CD14-positive monocyte (primary cell): Measurements from ENCODE around the gene ERC1. TPM values are rescaled to one million over a fixed set of nuclear protein-coding genes. Genes with fewer than 3 reads are reported as not detected.

Experiments
- DNase-seq, 3 donors: peaks; one replicate each; pipeline ENCODE4 v3.0.0-alpha.2; 2011 to 2022
- H2AFZ ChIP-seq: 2 replicates; pipeline ENCODE4 v1.6.0; 2012; ENCODE audit warnings: mild to moderate bottlenecking, low read depth, low read length, inconsistent platforms; ENCODE audit not compliant: insufficient read depth, poor library complexity, severe bottlenecking
- H3K27ac ChIP-seq, 2 donors: 1 replicate in 1 of 2; 2 replicates in 1 of 2; pipeline ENCODE4 v1.5.1; 2012 to 2013; ENCODE audit warnings: low read length in 2 of 2, control low read depth in 1 of 2, inconsistent platforms in 1 of 2, low read depth in 1 of 2, mild to moderate bottlenecking in 1 of 2
- H3K27me3 ChIP-seq, 2 donors: one replicate each; pipeline versions ENCODE4 v1.6.0 to v1.6.1; 2011 to 2013; ENCODE audit warnings: low read length in 2 of 2; ENCODE audit not compliant: control insufficient read depth in 2 of 2, insufficient read depth in 2 of 2
- H3K36me3 ChIP-seq, 2 donors: replicated peaks in 1 of 2; 1 replicate in 1 of 2; 2 replicates in 1 of 2; pipeline versions ENCODE4 v1.5.1 to v1.6.1; 2012 to 2013; ENCODE audit warnings: low read length in 2 of 2, control low read depth in 1 of 2, inconsistent platforms in 1 of 2, mild to moderate bottlenecking in 1 of 2; ENCODE audit not compliant: insufficient read depth in 2 of 2, control insufficient read depth in 1 of 2
- H3K4me1 ChIP-seq, 2 donors: 1 replicate in 1 of 2; 2 replicates in 1 of 2; pipeline versions ENCODE4 v1.5.1 to v1.6.1; 2012 to 2013; ENCODE audit warnings: low read length in 2 of 2, control low read depth in 1 of 2, inconsistent platforms in 1 of 2, mild to moderate bottlenecking in 1 of 2, moderate library complexity in 1 of 2; ENCODE audit not compliant: insufficient read depth in 2 of 2, control insufficient read depth in 1 of 2
- H3K4me2 ChIP-seq: replicated peaks from 2 replicates; pipeline ENCODE3; 2012; ENCODE audit warnings: low read length, moderate library complexity, mild to moderate bottlenecking; ENCODE audit not compliant: poor library complexity, severe bottlenecking; ENCODE audit errors: extremely low read depth
- H3K4me3 ChIP-seq, 3 experiments: fragments of 200-600 bp in 1 of 3; sonication (generic) in 1 of 3; replicated peaks in 1 of 3; 1 replicate in 2 of 3; 2 replicates in 1 of 3; pipeline ENCODE4 v1.5.1; 2011 to 2013; ENCODE audit warnings: low read length in 3 of 3, mild to moderate bottlenecking in 3 of 3, control low read depth in 2 of 3, low read depth in 2 of 3, inconsistent platforms in 1 of 3, moderate library complexity in 1 of 3
- H3K79me2 ChIP-seq: 2 replicates; pipeline ENCODE4 v1.6.0; 2012; ENCODE audit warnings: mild to moderate bottlenecking, control low read depth, inconsistent platforms, low read length, moderate library complexity; ENCODE audit not compliant: insufficient read depth
- H3K9ac ChIP-seq: 2 replicates; pipeline ENCODE4 v1.6.0; 2017; ENCODE audit warnings: low read length, mild to moderate bottlenecking; ENCODE audit not compliant: insufficient read depth, poor library complexity, severe bottlenecking
- H3K9me3 ChIP-seq, 2 donors: replicated peaks in 1 of 2; 1 replicate in 1 of 2; 2 replicates in 1 of 2; pipeline versions ENCODE4 v1.5.1 to v1.6.1; 2012 to 2013; ENCODE audit warnings: low read length in 2 of 2, control low read depth in 1 of 2; ENCODE audit not compliant: control insufficient read depth in 1 of 2, insufficient read depth in 1 of 2
- H4K20me1 ChIP-seq: 2 replicates; pipeline ENCODE4 v1.6.0; 2012; ENCODE audit warnings: mild to moderate bottlenecking, low read length, control low read depth, moderate library complexity; ENCODE audit not compliant: insufficient read depth
- H3K27ac Mint-ChIP-seq, 7 donors: one replicate each; pipeline ENCODE4 v1.8.0; 2020; ENCODE audit warnings: mild to moderate bottlenecking in 7 of 7, mixed read lengths in 7 of 7, moderate library complexity in 6 of 7, inconsistent platforms in 2 of 7
- H3K27me3 Mint-ChIP-seq, 3 donors: one replicate each; pipeline ENCODE4 v1.8.0; 2021 to 2022; ENCODE audit warnings: low read depth in 3 of 3, mild to moderate bottlenecking in 3 of 3, mixed read lengths in 3 of 3, moderate library complexity in 3 of 3, inconsistent platforms in 1 of 3
- H3K36me3 Mint-ChIP-seq, 2 donors: one replicate each; pipeline ENCODE4 v1.8.0; 2020; ENCODE audit warnings: mixed read lengths in 2 of 2, inconsistent platforms in 1 of 2, mild to moderate bottlenecking in 1 of 2
- H3K4me1 Mint-ChIP-seq: one replicate; pipeline ENCODE4 v1.8.0; 2020; ENCODE audit warnings: mild to moderate bottlenecking, mixed read lengths
- H3K4me3 Mint-ChIP-seq, 2 donors: one replicate each; pipeline ENCODE4 v1.8.0; 2020; ENCODE audit warnings: mild to moderate bottlenecking in 2 of 2, mixed read lengths in 2 of 2, moderate library complexity in 1 of 2
- H3K9me3 Mint-ChIP-seq, 7 donors: one replicate each; pipeline ENCODE4 v1.8.0; 2020 to 2022; ENCODE audit warnings: mixed read lengths in 7 of 7, mild to moderate bottlenecking in 6 of 7, moderate library complexity in 6 of 7, inconsistent platforms in 2 of 7
- CTCF ChIP-seq: fragments of 200-600 bp; IDR thresholded peaks from one replicate; pipeline ENCODE4 v1.8.0; 2022; ENCODE audit warnings: antibody characterized with exemption, mild to moderate bottlenecking
- WGBS: methylation state at CpG from one replicate; pipeline ENCODE4 v1.1.5; 2013; ENCODE audit warnings: missing lambda C conversion rate; ENCODE audit not compliant: insufficient coverage; 5-methylcytosine and 5-hydroxymethylcytosine counted together
- intact Hi-C, 2 donors: fragments of 100-400 bp; cut with micrococcal nuclease; formaldehyde crosslinking; loops; one replicate each; pipeline versions ENCODE4 v1.15.0 to v1.15.1; 2023
- polyA plus RNA-seq, 3 donors: library from polyadenylated mRNA; depleted of rRNA in 1 of 3; unstranded in 2 of 3; stranded (reverse) in 1 of 3; fragments of 300-500 nt in 2 of 3; fragments of >200 nt in 1 of 3; fragmentation: Illumina TruSeq in 2 of 3; gene quantifications; 1 replicate in 2 of 3; 2 replicates in 1 of 3; pipeline ENCODE4 v1.2.3, GENCODE V29; 2012 to 2021

ERC1 gene
- polyA plus RNA-seq, 3 donors = 4.0 to 14.3 (median 5.1) TPM

GRCh38 chr12:1226951-1227350 is 235.9 kb downstream of the ERC1 start:
- Mint-ChIP-seq H3K4me3 (peak overlapping the region in 1 of 2 donors; percentile 8), H3K36me3 (peaks cover 17 to 25% of the 10 kb centered on the region in 2 donors), H3K9me3 (peaks cover 0 to 6% (median 0%) of the 10 kb centered on the region in 7 donors), H3K27ac (peak overlapping the region in 6 of 7 donors; percentile 32 to 89 (median 66)), H3K27me3 (no peaks in the 10 kb centered on the region), H3K4me1 (peaks cover 17% of the 10 kb centered on the region)
- Histone ChIP-seq H3K27me3 (no peaks in the 10 kb centered on the region), H3K36me3 (no peaks in the 10 kb centered on the region), H3K4me2 (peak overlapping the region; percentile 11), H3K4me1 (peaks cover 12 to 15% of the 10 kb centered on the region in 2 donors), H3K79me2 (no peaks in the 10 kb centered on the region), H3K9ac (no peak overlapping the region), H2AFZ (no peak overlapping the region), H3K9me3 (no peaks in the 10 kb centered on the region), H3K4me3 (peak overlapping the region in 1 of 3 experiments; percentile 2), H4K20me1 (no peaks in the 10 kb centered on the region), H3K27ac (peak overlapping the region; percentile 46 to 59)
- peak; percentile 30 to 45 (median 41) for DNase-seq
- WGBS = no CpG with 5 or more reads among the region's 3 CpGs
- TF ChIP-seq CTCF = no peak
- intact Hi-C loops = no loop called here

GRCh38 chr12:1234073-1234472 is 243.1 kb downstream of the ERC1 start:
- H3K4me1 Mint-ChIP-seq = no peaks in the 10 kb centered on the region
- H3K9ac ChIP-seq = no peak overlapping the region
- H3K4me2 ChIP-seq = no peak overlapping the region
- H3K27ac Mint-ChIP-seq = no peak overlapping the region
- peaks cover 0 to 9% (median 0%) of the 10 kb centered on the region in 7 donors for H3K9me3 Mint-ChIP-seq
- no peaks in the 10 kb centered on the region for H3K4me1 ChIP-seq
- H3K27me3 Mint-ChIP-seq = no peaks in the 10 kb centered on the region
- WGBS = no CpG with 5 or more reads among the region's 2 CpGs
- H3K27ac ChIP-seq = no peak overlapping the region
- no peak for TF ChIP-seq CTCF
- H3K9me3 ChIP-seq = no peaks in the 10 kb centered on the region
- no peaks in the 10 kb centered on the region for H3K27me3 ChIP-seq
- H3K36me3 Mint-ChIP-seq = peaks cover 35 to 38% of the 10 kb centered on the region in 2 donors
- peaks cover 2 to 18% of the 10 kb centered on the region in 2 donors for H3K36me3 ChIP-seq
- DNase-seq = no peak
- H3K4me3 ChIP-seq = no peak overlapping the region
- H3K79me2 ChIP-seq = no peaks in the 10 kb centered on the region
- intact Hi-C loops = no loop called here
- H4K20me1 ChIP-seq = no peaks in the 10 kb centered on the region
- H2AFZ ChIP-seq = no peak overlapping the region
- no peak overlapping the region for H3K4me3 Mint-ChIP-seq
